SK-N-SH (cell line): ENCODE data around the gene TBRG1. TPM values are rescaled to one million over a fixed set of nuclear protein-coding genes. Genes with fewer than 3 reads are reported as not detected.

Experiments
- CTCF ChIA-PET: fragments of 300-600, 350-600 bp; formaldehyde crosslinking; extraction: SDS; loops from one replicate; lab custom pipeline; 2021; lab: Yijun Ruan, JAX
- POLR2A ChIA-PET: fragments of 350-600 bp; sonication (Branson Sonifier 250); formaldehyde crosslinking; extraction: SDS; loops from one replicate; lab custom pipeline; 2020; ENCODE audit warnings: antibody characterized with exemption, inconsistent platforms; lab: Yijun Ruan, JAX
- DNase-seq: peaks from one replicate; pipeline ENCODE4 v3.0.0; 2012
- H2AFZ ChIP-seq: fragments of 200-600 bp; sonication (generic); 2 replicates; pipeline ENCODE4 v1.8.1; 2016; ENCODE audit warnings: antibody characterized with exemption, mild to moderate bottlenecking, low read depth
- H3F3A ChIP-seq: fragments of 200-600 bp; sonication (generic); replicated peaks from 2 replicates; pipeline ENCODE3; 2016; ENCODE audit warnings: antibody characterized with exemption, mild to moderate bottlenecking; ENCODE audit not compliant: insufficient read depth
- H3K27ac ChIP-seq, 2 experiments: fragments of 200-500 bp in 1 of 2; fragments of 200-600 bp in 1 of 2; sonication (Bioruptor generic) in 1 of 2; sonication (generic), shearing (Covaris generic) in 1 of 2; 2 replicates each; pipeline versions ENCODE4 v1.5.1 to v1.6.1; 2014 to 2016; ENCODE audit warnings: low read depth in 2 of 2, inconsistent platforms in 1 of 2, low read length in 1 of 2, mild to moderate bottlenecking in 1 of 2, mixed read lengths in 1 of 2
- H3K27me3 ChIP-seq: fragments of 200-600 bp; sonication (generic), shearing (Covaris generic); 2 replicates; pipeline ENCODE4 v1.6.1; 2016; ENCODE audit warnings: mixed run types; ENCODE audit not compliant: insufficient read depth
- H3K36me3 ChIP-seq, 2 experiments: fragments of 200-500 bp in 1 of 2; fragments of 200-600 bp in 1 of 2; sonication (Bioruptor generic) in 1 of 2; sonication (generic) in 1 of 2; replicated peaks in 1 of 2; 2 replicates each; pipeline versions ENCODE3 to v1.5.1; 2014 to 2016; ENCODE audit warnings: low read length in 1 of 2, mild to moderate bottlenecking in 1 of 2; ENCODE audit not compliant: insufficient read depth in 2 of 2, control insufficient read depth in 1 of 2
- H3K4me1 ChIP-seq, 2 experiments: fragments of 200-500 bp in 1 of 2; fragments of 200-600 bp in 1 of 2; sonication (Bioruptor generic) in 1 of 2; sonication (generic), shearing (Covaris generic) in 1 of 2; 2 replicates each; pipeline versions ENCODE4 v1.5.1 to v1.6.1; 2014 to 2016; ENCODE audit warnings: low read depth in 1 of 2, low read length in 1 of 2, mixed run types in 1 of 2; ENCODE audit not compliant: insufficient read depth in 2 of 2, control insufficient read depth in 1 of 2
- H3K4me2 ChIP-seq: fragments of 200-600 bp; sonication (generic), shearing (Covaris generic); 2 replicates; pipeline ENCODE4 v1.6.1; 2017; ENCODE audit warnings: mixed run types
- H3K4me3 ChIP-seq, 2 experiments: fragments of 200-500 bp in 1 of 2; fragments of 200-600 bp in 1 of 2; sonication (Bioruptor generic) in 1 of 2; sonication (generic), shearing (Covaris generic) in 1 of 2; 2 replicates each; pipeline versions ENCODE4 v1.5.1 to v1.8.1; 2014 to 2016; ENCODE audit warnings: low read depth in 2 of 2, inconsistent platforms in 1 of 2, low read length in 1 of 2, mild to moderate bottlenecking in 1 of 2, mixed read lengths in 1 of 2, moderate library complexity in 1 of 2
- H3K79me2 ChIP-seq: fragments of 200-600 bp; sonication (generic); 2 replicates; pipeline ENCODE4 v1.8.1; 2017; ENCODE audit warnings: mild to moderate bottlenecking; ENCODE audit not compliant: insufficient read depth
- H3K9ac ChIP-seq: fragments of 200-600 bp; sonication (generic); 2 replicates; pipeline ENCODE4 v1.6.1; 2017; ENCODE audit warnings: mixed run types
- H3K9me2 ChIP-seq: fragments of 200-600 bp; sonication (generic); 2 replicates; pipeline ENCODE4 v1.6.1; 2017; ENCODE audit warnings: mixed run types
- H3K9me3 ChIP-seq: fragments of 200-600 bp; sonication (generic); 2 replicates; pipeline ENCODE4 v1.6.1; 2017; ENCODE audit warnings: mixed run types, mild to moderate bottlenecking, moderate library complexity
- H4K20me1 ChIP-seq: fragments of 200-600 bp; sonication (generic); 2 replicates; pipeline ENCODE4 v1.6.1; 2017; ENCODE audit warnings: mild to moderate bottlenecking, mixed run types; ENCODE audit not compliant: insufficient read depth
- ELF1 ChIP-seq: IDR thresholded peaks from 2 replicates; pipeline ENCODE4 v1.4.0; 2012
- EP300 ChIP-seq, 2 experiments: IDR thresholded peaks; 2 replicates each; pipeline versions ENCODE4 v1.4.0 to v1.6.1; 2012; ENCODE audit warnings: borderline replicate concordance in 1 of 2, low read depth in 1 of 2, low read length in 1 of 2
- FOSL2 ChIP-seq: IDR thresholded peaks from 2 replicates; pipeline ENCODE4 v1.4.0; 2012; ENCODE audit warnings: low read depth, mild to moderate bottlenecking, moderate library complexity, borderline replicate concordance
- FOXJ3 ChIP-seq: sonication (generic); formaldehyde crosslinking; IDR thresholded peaks from 2 replicates; pipeline ENCODE4 v1.5.1; 2020; ENCODE audit warnings: mild to moderate bottlenecking, missing genetic modification reagents
- GATA2 ChIP-seq: sonication (generic); formaldehyde crosslinking; IDR thresholded peaks from 2 replicates; pipeline ENCODE4 v1.5.0; 2020; ENCODE audit warnings: mild to moderate bottlenecking, missing genetic modification reagents
- JUND ChIP-seq: IDR thresholded peaks from 2 replicates; pipeline ENCODE4 v1.4.0; 2012
- MEF2A ChIP-seq: IDR thresholded peaks from 2 replicates; pipeline ENCODE4 v1.4.0; 2012; ENCODE audit warnings: low read depth, borderline replicate concordance
- MXI1 ChIP-seq: IDR thresholded peaks from 2 replicates; pipeline ENCODE4 v1.6.1; 2012; ENCODE audit warnings: mild to moderate bottlenecking, low read depth, low read length, improper control_type of control experiment
- NFIC ChIP-seq: IDR thresholded peaks from 2 replicates; pipeline ENCODE4 v1.4.0; 2012; ENCODE audit warnings: borderline replicate concordance
- NRF1 ChIP-seq: IDR thresholded peaks from 2 replicates; pipeline ENCODE4 v1.6.1; 2012; ENCODE audit warnings: low read depth, mild to moderate bottlenecking, low read length
- POLR2AphosphoS5 ChIP-seq: IDR thresholded peaks from 2 replicates; pipeline ENCODE4 v1.6.1; 2012; ENCODE audit warnings: low read depth, low read length
- RAD21 ChIP-seq: IDR thresholded peaks from 2 replicates; pipeline ENCODE4 v1.6.1; 2012; ENCODE audit warnings: mild to moderate bottlenecking, low read length
- RCOR1 ChIP-seq: fragments of 150-350 bp; IDR thresholded peaks from 2 replicates; pipeline ENCODE4 v1.6.1; 2017; ENCODE audit warnings: antibody characterized with exemption, low read length
- SIN3A ChIP-seq: IDR thresholded peaks from 2 replicates; pipeline ENCODE4 v1.6.1; 2012; ENCODE audit warnings: low read depth, mild to moderate bottlenecking, low read length, moderate library complexity, borderline replicate concordance
- SMC3 ChIP-seq: IDR thresholded peaks from 2 replicates; pipeline ENCODE4 v1.6.1; 2012; ENCODE audit warnings: low read depth, low read length, improper control_type of control experiment
- TAF1 ChIP-seq: IDR thresholded peaks from 2 replicates; pipeline ENCODE4 v1.6.1; 2012; ENCODE audit warnings: low read depth, mild to moderate bottlenecking, low read length, moderate library complexity, borderline replicate concordance
- TCF12 ChIP-seq: IDR thresholded peaks from 2 replicates; pipeline ENCODE4 v1.4.0; 2012
- TEAD4 ChIP-seq: IDR thresholded peaks from 2 replicates; pipeline ENCODE4 v1.4.0; 2012; ENCODE audit warnings: mild to moderate bottlenecking, borderline replicate concordance; ENCODE audit not compliant: insufficient read depth
- WGBS: methylation state at CpG from one replicate; pipeline ENCODE4 v1.1.6; 2017; ENCODE audit warnings: low lambda C conversion rate; 5-methylcytosine and 5-hydroxymethylcytosine counted together
- polyA plus RNA-seq, 3 experiments: library from polyadenylated mRNA; depleted of rRNA; stranded (reverse); fragments of >200 nt; gene quantifications; 2 replicates each; pipeline ENCODE4 v1.2.3, GENCODE V29; 2012
- TF ChIP-seq, protein P1 (sequence below): IDR thresholded peaks from 2 replicates; pipeline ENCODE4; 2012
- TF ChIP-seq, protein P2 (sequence below): IDR thresholded peaks from 2 replicates; pipeline ENCODE4 v1.6.1; 2012; ENCODE audit warnings: mild to moderate bottlenecking, low read depth, low read length, moderate library complexity
- TF ChIP-seq, protein P3 (sequence below): fragments of 200-600 bp; sonication (generic); IDR thresholded peaks from 2 replicates; pipeline ENCODE4 v1.6.1; 2017; ENCODE audit warnings: antibody characterized with exemption, mild to moderate bottlenecking, moderate library complexity
- TF ChIP-seq, protein P4 (sequence below): IDR thresholded peaks from 2 replicates; pipeline ENCODE4 v1.4.0; 2012; ENCODE audit warnings: low read depth, borderline replicate concordance
- TF ChIP-seq, protein P5 (sequence below): fragments of 150-350 bp; IDR thresholded peaks from 2 replicates; pipeline ENCODE4 v1.6.1; 2016; ENCODE audit warnings: mild to moderate bottlenecking, low read depth, low read length

TBRG1 gene
- polyA plus RNA-seq, 1 of the 3 experiments (the other 2 are of a cell fraction) = 22.0 TPM

DNA sequence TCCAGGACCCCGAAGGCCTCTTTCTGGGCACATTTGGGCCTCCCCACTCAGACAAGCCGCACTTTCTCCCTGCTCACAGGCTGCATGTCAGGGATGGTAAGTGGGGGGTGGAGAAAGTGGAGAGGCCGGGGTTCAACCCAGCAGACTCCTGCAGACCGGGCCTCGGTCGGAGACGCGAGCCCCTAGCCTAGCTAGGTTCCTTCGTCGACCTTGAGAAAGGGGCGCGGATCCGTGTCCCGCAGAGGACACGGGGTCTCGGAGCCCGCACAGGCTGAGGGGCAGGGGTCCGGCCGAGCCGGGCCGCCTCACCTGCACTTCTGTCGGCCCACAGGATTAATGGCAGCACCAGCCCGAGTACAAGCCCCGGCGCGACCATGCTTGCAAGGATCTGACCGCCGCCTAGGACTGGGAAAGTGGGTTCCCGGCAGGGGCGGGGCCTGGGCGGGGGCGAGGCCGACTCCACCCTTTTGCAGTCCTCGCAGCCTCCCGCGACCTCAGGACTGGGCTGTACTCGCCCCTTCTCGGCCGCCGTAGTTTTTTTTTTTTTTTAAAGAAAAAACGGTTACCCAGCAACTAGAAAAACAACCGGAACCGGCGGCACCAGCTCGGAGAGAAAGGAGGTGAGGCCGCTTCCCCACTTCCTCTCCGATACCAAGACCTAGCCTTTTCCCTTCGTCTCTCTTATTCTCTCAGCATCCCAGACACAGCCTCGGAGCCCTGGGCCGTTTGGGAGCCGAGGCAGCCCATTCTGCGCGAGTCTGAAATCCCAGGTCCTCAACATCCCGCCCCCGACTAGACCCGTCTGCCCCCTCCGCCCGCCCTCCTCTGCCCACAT, 50.9 kb downstream of the TBRG1 start, which contains the start of the genes SIAE and SPA17:
Gene SIAE (minus strand): TSS at position 407 of the 835 bp plus-strand sequence. CDS start 31 bp downstream, at position 376.
Gene SPA17 (plus strand): TSS at position 572 of the 835 bp plus-strand sequence. CDS start 1,361 bp downstream, outside the sequence.
- peaks cover 4% of the 10 kb centered on the region for H3F3A ChIP-seq
- H3K36me3 ChIP-seq = peaks cover 0 to 4% of the 10 kb centered on the region in 2 experiments
- POLR2A ChIA-PET = interaction anchor here (0.5 to 1.4 kb wide), 4 partner anchors 19 to 203 kb away, joined by 3 to 4 read pairs (median 3); no protein-coding TSS in a partner anchor
- H3K27me3 ChIP-seq = no peaks in the 10 kb centered on the region
- H3K27ac ChIP-seq = peak within 1 kb of the TSS; percentile 87 to 88
- peaks cover 0 to 11% of the 10 kb centered on the region in 2 experiments; a peak in 1 of 4 replicates for H3K4me1 ChIP-seq
- no peaks in the 10 kb centered on the region for H3K79me2 ChIP-seq
- peak; percentile 97 for DNase-seq
- no peaks in the 10 kb centered on the region for H3K9me2 ChIP-seq
- WGBS = 2% methylated on average over 24 of the region's 58 CpGs
- CTCF ChIA-PET = interaction anchor here (0.8 to 6.5 kb wide), 11 partner anchors 12 to 193 kb away, joined by 3 to 70 read pairs (median 4); partner anchors contain the start of genes ESAM and ROBO3
- H3K4me3 ChIP-seq = peak within 1 kb of the TSS; percentile 87 to 89
- peak within 1 kb of the TSS; percentile 96 for H2AFZ ChIP-seq
- peak within 1 kb of the TSS; percentile 89 for H3K9ac ChIP-seq
- peak within 1 kb of the TSS; percentile 90 for H3K4me2 ChIP-seq
- H4K20me1 ChIP-seq = no peaks in the 10 kb centered on the region
- no peaks in the 10 kb centered on the region for H3K9me3 ChIP-seq
- TF ChIP-seq NFIC (no peak), JUND (no peak), MEF2A (no peak), MXI1 (peak; percentile 78; the same call in 1 of the 2 replicates), NRF1 (no peak), TAF1 (peak; percentile 82), TEAD4 (no peak), EP300 (IDR thresholded peaks at IDR 0.05; ENCODE audit: borderline replicate concordance in 1 of 2, low read depth in 1 of 2, low read length in 1 of 2) (peak in 1 of 2 experiments; percentile 48; a peak in 1 of 4 replicates), FOSL2 (no peak), SMC3 (no peak), RCOR1 (no peak), FOXJ3 (CRISPR knock-in tag) (no peak), GATA2 (CRISPR knock-in tag) (no peak), TCF12 (no peak), POLR2AphosphoS5 (peak; percentile 94), RAD21 (no peak), ELF1 (peak; percentile 70; the same call in 1 of the 2 replicates), SIN3A (peak; percentile 68; the same call in 1 of the 2 replicates)
- TF ChIP-seq, protein P1, sequence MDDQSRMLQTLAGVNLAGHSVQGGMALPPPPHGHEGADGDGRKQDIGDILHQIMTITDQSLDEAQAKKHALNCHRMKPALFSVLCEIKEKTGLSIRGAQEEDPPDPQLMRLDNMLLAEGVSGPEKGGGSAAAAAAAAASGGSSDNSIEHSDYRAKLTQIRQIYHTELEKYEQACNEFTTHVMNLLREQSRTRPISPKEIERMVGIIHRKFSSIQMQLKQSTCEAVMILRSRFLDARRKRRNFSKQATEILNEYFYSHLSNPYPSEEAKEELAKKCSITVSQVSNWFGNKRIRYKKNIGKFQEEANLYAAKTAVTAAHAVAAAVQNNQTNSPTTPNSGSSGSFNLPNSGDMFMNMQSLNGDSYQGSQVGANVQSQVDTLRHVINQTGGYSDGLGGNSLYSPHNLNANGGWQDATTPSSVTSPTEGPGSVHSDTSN = 0 out of 2 replicates have a peak, but pooled peaks have one; percentile 14
- TF ChIP-seq, protein P2, sequence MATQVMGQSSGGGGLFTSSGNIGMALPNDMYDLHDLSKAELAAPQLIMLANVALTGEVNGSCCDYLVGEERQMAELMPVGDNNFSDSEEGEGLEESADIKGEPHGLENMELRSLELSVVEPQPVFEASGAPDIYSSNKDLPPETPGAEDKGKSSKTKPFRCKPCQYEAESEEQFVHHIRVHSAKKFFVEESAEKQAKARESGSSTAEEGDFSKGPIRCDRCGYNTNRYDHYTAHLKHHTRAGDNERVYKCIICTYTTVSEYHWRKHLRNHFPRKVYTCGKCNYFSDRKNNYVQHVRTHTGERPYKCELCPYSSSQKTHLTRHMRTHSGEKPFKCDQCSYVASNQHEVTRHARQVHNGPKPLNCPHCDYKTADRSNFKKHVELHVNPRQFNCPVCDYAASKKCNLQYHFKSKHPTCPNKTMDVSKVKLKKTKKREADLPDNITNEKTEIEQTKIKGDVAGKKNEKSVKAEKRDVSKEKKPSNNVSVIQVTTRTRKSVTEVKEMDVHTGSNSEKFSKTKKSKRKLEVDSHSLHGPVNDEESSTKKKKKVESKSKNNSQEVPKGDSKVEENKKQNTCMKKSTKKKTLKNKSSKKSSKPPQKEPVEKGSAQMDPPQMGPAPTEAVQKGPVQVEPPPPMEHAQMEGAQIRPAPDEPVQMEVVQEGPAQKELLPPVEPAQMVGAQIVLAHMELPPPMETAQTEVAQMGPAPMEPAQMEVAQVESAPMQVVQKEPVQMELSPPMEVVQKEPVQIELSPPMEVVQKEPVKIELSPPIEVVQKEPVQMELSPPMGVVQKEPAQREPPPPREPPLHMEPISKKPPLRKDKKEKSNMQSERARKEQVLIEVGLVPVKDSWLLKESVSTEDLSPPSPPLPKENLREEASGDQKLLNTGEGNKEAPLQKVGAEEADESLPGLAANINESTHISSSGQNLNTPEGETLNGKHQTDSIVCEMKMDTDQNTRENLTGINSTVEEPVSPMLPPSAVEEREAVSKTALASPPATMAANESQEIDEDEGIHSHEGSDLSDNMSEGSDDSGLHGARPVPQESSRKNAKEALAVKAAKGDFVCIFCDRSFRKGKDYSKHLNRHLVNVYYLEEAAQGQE = peak; percentile 9; the same call in 1 of the 2 replicates
- TF ChIP-seq, protein P3, sequence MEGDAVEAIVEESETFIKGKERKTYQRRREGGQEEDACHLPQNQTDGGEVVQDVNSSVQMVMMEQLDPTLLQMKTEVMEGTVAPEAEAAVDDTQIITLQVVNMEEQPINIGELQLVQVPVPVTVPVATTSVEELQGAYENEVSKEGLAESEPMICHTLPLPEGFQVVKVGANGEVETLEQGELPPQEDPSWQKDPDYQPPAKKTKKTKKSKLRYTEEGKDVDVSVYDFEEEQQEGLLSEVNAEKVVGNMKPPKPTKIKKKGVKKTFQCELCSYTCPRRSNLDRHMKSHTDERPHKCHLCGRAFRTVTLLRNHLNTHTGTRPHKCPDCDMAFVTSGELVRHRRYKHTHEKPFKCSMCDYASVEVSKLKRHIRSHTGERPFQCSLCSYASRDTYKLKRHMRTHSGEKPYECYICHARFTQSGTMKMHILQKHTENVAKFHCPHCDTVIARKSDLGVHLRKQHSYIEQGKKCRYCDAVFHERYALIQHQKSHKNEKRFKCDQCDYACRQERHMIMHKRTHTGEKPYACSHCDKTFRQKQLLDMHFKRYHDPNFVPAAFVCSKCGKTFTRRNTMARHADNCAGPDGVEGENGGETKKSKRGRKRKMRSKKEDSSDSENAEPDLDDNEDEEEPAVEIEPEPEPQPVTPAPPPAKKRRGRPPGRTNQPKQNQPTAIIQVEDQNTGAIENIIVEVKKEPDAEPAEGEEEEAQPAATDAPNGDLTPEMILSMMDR = no peak
- TF ChIP-seq, protein P4, sequence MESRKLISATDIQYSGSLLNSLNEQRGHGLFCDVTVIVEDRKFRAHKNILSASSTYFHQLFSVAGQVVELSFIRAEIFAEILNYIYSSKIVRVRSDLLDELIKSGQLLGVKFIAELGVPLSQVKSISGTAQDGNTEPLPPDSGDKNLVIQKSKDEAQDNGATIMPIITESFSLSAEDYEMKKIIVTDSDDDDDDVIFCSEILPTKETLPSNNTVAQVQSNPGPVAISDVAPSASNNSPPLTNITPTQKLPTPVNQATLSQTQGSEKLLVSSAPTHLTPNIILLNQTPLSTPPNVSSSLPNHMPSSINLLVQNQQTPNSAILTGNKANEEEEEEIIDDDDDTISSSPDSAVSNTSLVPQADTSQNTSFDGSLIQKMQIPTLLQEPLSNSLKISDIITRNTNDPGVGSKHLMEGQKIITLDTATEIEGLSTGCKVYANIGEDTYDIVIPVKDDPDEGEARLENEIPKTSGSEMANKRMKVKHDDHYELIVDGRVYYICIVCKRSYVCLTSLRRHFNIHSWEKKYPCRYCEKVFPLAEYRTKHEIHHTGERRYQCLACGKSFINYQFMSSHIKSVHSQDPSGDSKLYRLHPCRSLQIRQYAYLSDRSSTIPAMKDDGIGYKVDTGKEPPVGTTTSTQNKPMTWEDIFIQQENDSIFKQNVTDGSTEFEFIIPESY = peak; percentile 92
- TF ChIP-seq, protein P5, sequence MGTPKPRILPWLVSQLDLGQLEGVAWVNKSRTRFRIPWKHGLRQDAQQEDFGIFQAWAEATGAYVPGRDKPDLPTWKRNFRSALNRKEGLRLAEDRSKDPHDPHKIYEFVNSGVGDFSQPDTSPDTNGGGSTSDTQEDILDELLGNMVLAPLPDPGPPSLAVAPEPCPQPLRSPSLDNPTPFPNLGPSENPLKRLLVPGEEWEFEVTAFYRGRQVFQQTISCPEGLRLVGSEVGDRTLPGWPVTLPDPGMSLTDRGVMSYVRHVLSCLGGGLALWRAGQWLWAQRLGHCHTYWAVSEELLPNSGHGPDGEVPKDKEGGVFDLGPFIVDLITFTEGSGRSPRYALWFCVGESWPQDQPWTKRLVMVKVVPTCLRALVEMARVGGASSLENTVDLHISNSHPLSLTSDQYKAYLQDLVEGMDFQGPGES = no peak
